G401.6 (cell line): Measurements from ENCODE around the gene ST6GALNAC6.
A peak's percentile ranks its signal among the peaks of the same experiment; 100 is the strongest.

ENCODE experiments used
- FAIRE-seq: peaks from 2 replicates; lab custom pipeline; 2012; peaks lifted over from hg19 to GRCh38; lab: Jason Lieb, UNC

ST6GALNAC6 gene

GRCh38 chr9:127931092-127931881, 31.9 kb upstream of the ST6GALNAC6 start:
- FAIRE-seq = no peak

GRCh38 chr9:127930231-127931091, 31.1 kb upstream of the ST6GALNAC6 start, which contains the start of gene PIP5KL1:
TSS of gene PIP5KL1 (minus strand) at chr9:127930777. CDS start at chr9:127930752, 25 bp downstream.
- peak; percentile 55 for FAIRE-seq

- FAIRE-seq = no peak
Measured at GRCh38 chr9:127929625-127929979, 30.2 kb upstream of the ST6GALNAC6 start.

- no peak for FAIRE-seq
Measured at GRCh38 chr9:127928676-127929624, 29.5 kb upstream of the ST6GALNAC6 start.

- no peak for FAIRE-seq
Measured at GRCh38 chr9:127927988-127928675, 28.7 kb upstream of the ST6GALNAC6 start.

- FAIRE-seq = no peak
Measured at GRCh38 chr9:127927201-127927987, 28.0 kb upstream of the ST6GALNAC6 start.

- no peak for FAIRE-seq
Measured at GRCh38 chr9:127926906-127927200, 27.4 kb upstream of the ST6GALNAC6 start.

GRCh38 chr9:127925959-127926905, 26.8 kb upstream of the ST6GALNAC6 start:
- no peak for FAIRE-seq

GRCh38 chr9:127924736-127925444, 25.5 kb upstream of the ST6GALNAC6 start:
- no peak for FAIRE-seq

- no peak for FAIRE-seq
Measured at GRCh38 chr9:127923771-127924170, 24.4 kb upstream of the ST6GALNAC6 start.

GRCh38 chr9:127923046-127923445, 23.6 kb upstream of the ST6GALNAC6 start:
- no peak for FAIRE-seq

GRCh38 chr9:127921557-127922120, 22.2 kb upstream of the ST6GALNAC6 start:
- FAIRE-seq = no peak

- FAIRE-seq = no peak
Measured at GRCh38 chr9:127920794-127921193, 21.4 kb upstream of the ST6GALNAC6 start.

- FAIRE-seq = no peak
Measured at GRCh38 chr9:127919253-127919815, 19.9 kb upstream of the ST6GALNAC6 start.

- no peak for FAIRE-seq
Measured at GRCh38 chr9:127918183-127919107, 19.0 kb upstream of the ST6GALNAC6 start.

GRCh38 chr9:127917603-127918002, 18.2 kb upstream of the ST6GALNAC6 start:
- no peak for FAIRE-seq
